ENCODE results near the gene MX1.

The MX1 gene

GRCh38 chr21:41444703-41445464 is 18.8 kb downstream of the MX1 start:
- no peak for ATAC-seq
- TF ChIP-seq TCF4 (CRISPR knock-in tag; IDR thresholded peaks at IDR 0.05; ENCODE audit: borderline replicate concordance), result no peak
- no peak for TF ChIP-seq ESRRG (CRISPR knock-in tag; IDR thresholded peaks at IDR 0.05)
- TF ChIP-seq ISL1 (CRISPR knock-in tag; IDR thresholded peaks at IDR 0.05), result no peak
- TF ChIP-seq RARB (CRISPR knock-in tag; IDR thresholded peaks at IDR 0.05), result no peak
- no peak for TF ChIP-seq BACH2 (CRISPR knock-in tag; IDR thresholded peaks at IDR 0.05; ENCODE audit: borderline replicate concordance)

GRCh38 chr21:41445465-41445862 is 19.4 kb downstream of the MX1 start:
- no peak for TF ChIP-seq CSDC2 (CRISPR knock-in tag; IDR thresholded peaks at IDR 0.05)
- TF ChIP-seq ISL1 (CRISPR knock-in tag; IDR thresholded peaks at IDR 0.05), result no peak
- no peak for TF ChIP-seq ESRRG (CRISPR knock-in tag; IDR thresholded peaks at IDR 0.05)
- no peak for TF ChIP-seq ZNF70 (CRISPR knock-in tag; IDR thresholded peaks at IDR 0.05)
- TF ChIP-seq SNAI2 (CRISPR knock-in tag; IDR thresholded peaks at IDR 0.05), result no peak
- no peak for TF ChIP-seq TCF4 (CRISPR knock-in tag; IDR thresholded peaks at IDR 0.05; ENCODE audit: borderline replicate concordance)
- TF ChIP-seq RARB (CRISPR knock-in tag; IDR thresholded peaks at IDR 0.05), result no peak
- no peak for TF ChIP-seq ZC3H10 (CRISPR knock-in tag; IDR thresholded peaks at IDR 0.05)
- TF ChIP-seq CREB5 (CRISPR knock-in tag; IDR thresholded peaks at IDR 0.05; ENCODE audit: low read depth), result no peak
- no peak for TF ChIP-seq CSRNP3 (CRISPR knock-in tag; IDR thresholded peaks at IDR 0.05)
- TF ChIP-seq PPARA (CRISPR knock-in tag; IDR thresholded peaks at IDR 0.05; ENCODE audit: borderline replicate concordance), result no peak
- no peak for TF ChIP-seq ZFP3 (CRISPR knock-in tag; IDR thresholded peaks at IDR 0.05)
- no peak for TF ChIP-seq GLIS3 (CRISPR knock-in tag; IDR thresholded peaks at IDR 0.05)
- TF ChIP-seq ZFP30 (CRISPR knock-in tag; IDR thresholded peaks at IDR 0.05), result no peak
- no peak for ATAC-seq

- ATAC-seq, result no peak
Measured at GRCh38 chr21:41446586-41446985, 20.5 kb downstream of the MX1 start.

GRCh38 chr21:41447356-41447755 is 21.3 kb downstream of the MX1 start:
- no peak for ATAC-seq
- TF ChIP-seq TCF4 (CRISPR knock-in tag; IDR thresholded peaks at IDR 0.05; ENCODE audit: borderline replicate concordance), result no peak
- TF ChIP-seq OSR1 (CRISPR knock-in tag; IDR thresholded peaks at IDR 0.05), result no peak
- no peak for TF ChIP-seq BACH2 (CRISPR knock-in tag; IDR thresholded peaks at IDR 0.05; ENCODE audit: borderline replicate concordance)
- TF ChIP-seq ARNTL (CRISPR knock-in tag; IDR thresholded peaks at IDR 0.05; ENCODE audit: borderline replicate concordance, low read depth), result no peak
- no peak for TF ChIP-seq TSHZ2 (CRISPR knock-in tag; IDR thresholded peaks at IDR 0.05)
- no peak for TF ChIP-seq ESRRG (CRISPR knock-in tag; IDR thresholded peaks at IDR 0.05)
- TF ChIP-seq ZC3H10 (CRISPR knock-in tag; IDR thresholded peaks at IDR 0.05), result no peak
- TF ChIP-seq POU6F1 (CRISPR knock-in tag; IDR thresholded peaks at IDR 0.05; ENCODE audit: borderline replicate concordance, low read depth), result no peak
- TF ChIP-seq CREB5 (CRISPR knock-in tag; IDR thresholded peaks at IDR 0.05; ENCODE audit: low read depth), result no peak
- no peak for TF ChIP-seq ZNF8 (CRISPR knock-in tag; IDR thresholded peaks at IDR 0.05)
- TF ChIP-seq ZFP3 (CRISPR knock-in tag; IDR thresholded peaks at IDR 0.05), result no peak
- no peak for TF ChIP-seq ZNF70 (CRISPR knock-in tag; IDR thresholded peaks at IDR 0.05)
- TF ChIP-seq RARB (CRISPR knock-in tag; IDR thresholded peaks at IDR 0.05), result no peak

More at GRCh38 chr21:41446586-41446985, 20.5 kb downstream of the MX1 start:
- TF ChIP-seq ZFP3 (CRISPR knock-in tag; IDR thresholded peaks at IDR 0.05), result no peak
- TF ChIP-seq POU6F1 (CRISPR knock-in tag; IDR thresholded peaks at IDR 0.05; ENCODE audit: borderline replicate concordance, low read depth), result no peak
- TF ChIP-seq ZFP30 (CRISPR knock-in tag; IDR thresholded peaks at IDR 0.05), result no peak

Measured in SK-N-SH treated with all-trans-retinoic acid at 6 μM for 48 hours (cell line).